Measurements from ENCODE around the gene NFIA. TPM values are rescaled to one million over a fixed set of nuclear protein-coding genes. Genes with fewer than 3 reads are reported as not detected.
A peak's percentile ranks its signal among the peaks of the same experiment; 100 is the strongest.

The NFIA gene
- total and polyA plus RNA-seq, 5 donors from 2014 or later, result 0.86 to 3.9 (median 1.7) TPM

DNA sequence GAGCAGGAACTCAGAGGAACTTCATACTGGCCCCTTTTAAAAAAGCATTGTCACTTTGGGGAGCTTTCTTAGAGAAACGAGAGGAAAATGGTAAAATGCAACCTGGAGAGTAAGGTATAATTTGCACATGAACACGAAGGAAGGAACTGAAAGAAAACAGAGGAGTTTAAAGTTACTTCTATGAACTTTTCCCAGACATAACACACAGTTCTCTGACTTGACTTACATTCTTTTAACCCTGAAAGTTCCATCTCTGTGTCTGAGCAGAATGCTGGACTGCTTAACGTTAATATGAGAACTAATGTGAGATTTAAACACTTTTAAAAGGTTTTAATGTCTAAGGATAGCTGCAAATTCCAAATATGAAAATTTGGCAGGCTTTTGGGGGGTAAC lies 102.3 kb downstream of the NFIA start:
- Histone ChIP-seq H3K9me3 (ENCODE audit: control insufficient read depth in 2 of 2, low read length in 2 of 2) (no peaks in the 10 kb centered on the region), H3K4me1 (ENCODE audit: control insufficient read depth, insufficient read depth, low read length, poor library complexity, severe bottlenecking) (no peaks in the 10 kb centered on the region), H3K36me3 (ENCODE audit: control insufficient read depth, insufficient read depth, low read length) (no peaks in the 10 kb centered on the region), H3K4me3 (ENCODE audit: low read depth, low read length) (no peak overlapping the region), H3K27me3 (ENCODE audit: control insufficient read depth, insufficient read depth, low read length) (no peaks in the 10 kb centered on the region), H3K27ac (ENCODE audit: insufficient read depth, low read length, poor library complexity, severe bottlenecking) (no peak overlapping the region)
- DNase-seq (no peak), ATAC-seq (ENCODE audit: low read depth in 2 of 2) (no peak)
- no peak overlapping the region for H3K27ac Mint-ChIP-seq
- H3K9me3 Mint-ChIP-seq, result no peaks in the 10 kb centered on the region
- no peaks in the 10 kb centered on the region for H3K4me1 Mint-ChIP-seq
- H3K36me3 Mint-ChIP-seq, result no peaks in the 10 kb centered on the region
- H3K27me3 Mint-ChIP-seq, result peaks cover under 1% of the 10 kb centered on the region
- H3K4me3 Mint-ChIP-seq, result no peak overlapping the region

- Histone ChIP-seq H3K4me3 (ENCODE audit: low read depth, low read length) (no peak overlapping the region), H3K36me3 (ENCODE audit: control insufficient read depth, insufficient read depth, low read length) (no peaks in the 10 kb centered on the region), H3K4me1 (ENCODE audit: control insufficient read depth, insufficient read depth, low read length, poor library complexity, severe bottlenecking) (no peaks in the 10 kb centered on the region), H3K27me3 (ENCODE audit: control insufficient read depth, insufficient read depth, low read length) (no peaks in the 10 kb centered on the region), H3K9me3 (ENCODE audit: control insufficient read depth in 2 of 2, low read length in 2 of 2) (no peaks in the 10 kb centered on the region), H3K27ac (ENCODE audit: insufficient read depth, low read length, poor library complexity, severe bottlenecking) (no peak overlapping the region)
- Mint-ChIP-seq H3K9me3 (no peaks in the 10 kb centered on the region), H3K4me1 (no peaks in the 10 kb centered on the region), H3K27me3 (no peaks in the 10 kb centered on the region), H3K36me3 (no peaks in the 10 kb centered on the region), H3K27ac (no peak overlapping the region), H3K4me3 (no peak overlapping the region)
- DNase-seq (no peak), ATAC-seq (ENCODE audit: low read depth in 2 of 2) (no peak)
Measured at GRCh38 chr1:61186753-61187152, 104.4 kb downstream of the NFIA start.

DNA sequence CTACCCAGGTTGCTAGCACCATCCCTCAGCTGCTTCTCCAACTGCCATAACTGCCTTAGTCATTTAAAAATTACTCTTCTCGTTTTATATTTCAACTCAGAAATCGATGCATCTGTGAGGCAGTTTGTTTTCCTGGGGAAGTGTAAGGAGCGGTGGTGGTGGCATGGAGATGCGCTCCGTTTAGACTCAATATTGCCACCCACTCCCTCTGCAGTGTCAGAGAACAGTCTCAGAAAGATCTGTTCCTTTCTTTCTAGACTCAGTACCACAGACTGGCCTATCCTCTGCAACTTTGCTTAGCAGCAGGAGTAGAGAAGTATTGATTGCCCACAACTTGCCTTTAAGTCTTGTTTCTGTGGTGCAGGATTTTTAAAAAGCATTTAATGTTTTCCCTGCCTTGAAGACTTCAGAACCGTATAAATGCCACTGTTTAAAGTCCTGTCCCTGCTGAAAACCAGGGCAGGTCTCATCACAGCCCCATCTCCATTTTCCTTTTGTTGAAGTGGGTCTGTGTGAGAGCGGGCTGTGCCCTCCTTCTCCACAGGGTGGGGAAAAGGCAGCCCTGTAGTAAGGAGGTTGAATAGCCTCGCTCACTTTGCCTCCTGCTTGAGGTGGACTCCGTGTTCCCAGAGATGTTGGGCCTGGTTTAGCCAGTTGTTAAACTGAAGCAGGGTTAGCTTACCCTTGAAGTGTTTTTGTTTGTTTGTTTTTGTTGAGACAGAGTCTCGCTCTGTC lies 105.2 kb downstream of the NFIA start:
- Histone ChIP-seq H3K4me1 (ENCODE audit: control insufficient read depth, insufficient read depth, low read length, poor library complexity, severe bottlenecking) (no peaks in the 10 kb centered on the region), H3K27me3 (ENCODE audit: control insufficient read depth, insufficient read depth, low read length) (no peaks in the 10 kb centered on the region), H3K9me3 (ENCODE audit: control insufficient read depth in 2 of 2, low read length in 2 of 2) (no peaks in the 10 kb centered on the region), H3K4me3 (ENCODE audit: low read depth, low read length) (no peak overlapping the region), H3K27ac (ENCODE audit: insufficient read depth, low read length, poor library complexity, severe bottlenecking) (no peak overlapping the region), H3K36me3 (ENCODE audit: control insufficient read depth, insufficient read depth, low read length) (no peaks in the 10 kb centered on the region)
- Mint-ChIP-seq H3K27me3 (no peaks in the 10 kb centered on the region), H3K4me1 (no peaks in the 10 kb centered on the region), H3K4me3 (no peak overlapping the region), H3K27ac (no peak overlapping the region), H3K9me3 (no peaks in the 10 kb centered on the region), H3K36me3 (no peaks in the 10 kb centered on the region)
- DNase-seq (no peak), ATAC-seq (ENCODE audit: low read depth in 2 of 2) (no peak)

- Histone ChIP-seq H3K27me3 (ENCODE audit: control insufficient read depth, insufficient read depth, low read length) (peaks cover 3% of the 10 kb centered on the region), H3K36me3 (ENCODE audit: control insufficient read depth, insufficient read depth, low read length) (no peaks in the 10 kb centered on the region), H3K27ac (ENCODE audit: insufficient read depth, low read length, poor library complexity, severe bottlenecking) (no peak overlapping the region), H3K4me1 (ENCODE audit: control insufficient read depth, insufficient read depth, low read length, poor library complexity, severe bottlenecking) (no peaks in the 10 kb centered on the region), H3K9me3 (ENCODE audit: control insufficient read depth in 2 of 2, low read length in 2 of 2) (no peaks in the 10 kb centered on the region), H3K4me3 (ENCODE audit: low read depth, low read length) (no peak overlapping the region)
- no peak for ATAC-seq (ENCODE audit: low read depth in 2 of 2)
- DNase-seq, result no peak
- H3K27me3 Mint-ChIP-seq, result no peaks in the 10 kb centered on the region
- H3K9me3 Mint-ChIP-seq, result no peaks in the 10 kb centered on the region
- no peaks in the 10 kb centered on the region for H3K4me1 Mint-ChIP-seq
- H3K4me3 Mint-ChIP-seq, result peak overlapping the region in 1 of 4 donors; percentile 21
- H3K27ac Mint-ChIP-seq, result no peak overlapping the region
- no peaks in the 10 kb centered on the region for H3K36me3 Mint-ChIP-seq
Measured at GRCh38 chr1:61190153-61190552, 107.8 kb downstream of the NFIA start.

- Mint-ChIP-seq H3K36me3 (no peaks in the 10 kb centered on the region), H3K27me3 (no peaks in the 10 kb centered on the region), H3K9me3 (no peaks in the 10 kb centered on the region), H3K4me3 (no peak overlapping the region), H3K27ac (no peak overlapping the region), H3K4me1 (no peaks in the 10 kb centered on the region)
- H3K36me3 ChIP-seq (ENCODE audit: control insufficient read depth, insufficient read depth, low read length), result no peaks in the 10 kb centered on the region
- ATAC-seq (ENCODE audit: low read depth in 2 of 2), result no peak
- no peak for DNase-seq
- no peaks in the 10 kb centered on the region for H3K4me1 ChIP-seq (ENCODE audit: control insufficient read depth, insufficient read depth, low read length, poor library complexity, severe bottlenecking)
- no peak overlapping the region for H3K4me3 ChIP-seq (ENCODE audit: low read depth, low read length)
- H3K27ac ChIP-seq (ENCODE audit: insufficient read depth, low read length, poor library complexity, severe bottlenecking), result no peak overlapping the region
- no peaks in the 10 kb centered on the region for H3K9me3 ChIP-seq (ENCODE audit: control insufficient read depth in 2 of 2, low read length in 2 of 2)
- H3K27me3 ChIP-seq (ENCODE audit: control insufficient read depth, insufficient read depth, low read length), result peaks cover 3% of the 10 kb centered on the region
Measured at GRCh38 chr1:61190618-61191432, 108.5 kb downstream of the NFIA start.

- Mint-ChIP-seq H3K4me1 (no peaks in the 10 kb centered on the region), H3K4me3 (no peak overlapping the region), H3K9me3 (no peaks in the 10 kb centered on the region), H3K27me3 (no peaks in the 10 kb centered on the region), H3K36me3 (no peaks in the 10 kb centered on the region), H3K27ac (no peak overlapping the region)
- no peak overlapping the region for H3K4me3 ChIP-seq (ENCODE audit: low read depth, low read length)
- H3K27me3 ChIP-seq (ENCODE audit: control insufficient read depth, insufficient read depth, low read length), result peaks cover 3% of the 10 kb centered on the region
- no peaks in the 10 kb centered on the region for H3K36me3 ChIP-seq (ENCODE audit: control insufficient read depth, insufficient read depth, low read length)
- DNase-seq, result no peak
- no peaks in the 10 kb centered on the region for H3K9me3 ChIP-seq (ENCODE audit: control insufficient read depth in 2 of 2, low read length in 2 of 2)
- H3K27ac ChIP-seq (ENCODE audit: insufficient read depth, low read length, poor library complexity, severe bottlenecking), result no peak overlapping the region
- no peaks in the 10 kb centered on the region for H3K4me1 ChIP-seq (ENCODE audit: control insufficient read depth, insufficient read depth, low read length, poor library complexity, severe bottlenecking)
- ATAC-seq (ENCODE audit: low read depth in 2 of 2), result no peak
Measured at GRCh38 chr1:61191433-61191720, 109.0 kb downstream of the NFIA start.

DNA sequence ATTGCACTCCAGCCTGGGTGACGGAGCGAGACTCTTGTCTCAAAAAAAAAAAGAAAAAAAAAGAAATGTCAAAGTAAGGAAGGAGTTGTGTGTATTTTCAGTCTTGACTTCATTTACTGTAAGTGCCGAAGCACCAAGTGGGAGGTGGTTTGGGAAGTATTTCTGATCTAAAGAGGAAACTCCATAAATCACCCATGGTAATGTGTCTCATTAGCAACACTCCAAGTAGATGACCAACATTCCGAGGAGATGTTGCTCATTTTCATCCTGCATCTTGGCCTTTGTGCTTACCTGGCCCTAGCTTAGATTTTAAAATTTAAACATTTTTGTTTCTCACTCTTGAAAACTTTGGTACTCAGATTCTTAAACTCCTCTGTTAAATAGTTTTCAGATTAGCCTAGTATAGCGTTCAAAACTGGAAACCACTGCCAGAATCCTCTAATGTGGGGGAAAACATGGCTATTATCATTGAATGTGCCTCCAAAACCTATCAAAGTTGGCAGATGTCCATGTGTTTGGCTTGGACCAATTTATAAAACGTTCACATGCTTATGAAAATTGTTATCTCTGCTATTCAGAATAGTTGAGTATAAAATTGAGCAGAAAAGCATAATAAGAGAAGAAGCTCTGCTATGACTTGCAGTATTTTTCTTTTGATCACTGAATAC lies 110.4 kb downstream of the NFIA start:
- no peak for ATAC-seq (ENCODE audit: low read depth in 2 of 2)
- no peaks in the 10 kb centered on the region for H3K9me3 ChIP-seq (ENCODE audit: control insufficient read depth in 2 of 2, low read length in 2 of 2)
- H3K27me3 Mint-ChIP-seq, result no peaks in the 10 kb centered on the region

More for the DNA sequence above, 110.4 kb downstream of the NFIA start:
- H3K4me1 ChIP-seq (ENCODE audit: control insufficient read depth, insufficient read depth, low read length, poor library complexity, severe bottlenecking), result no peaks in the 10 kb centered on the region
- Mint-ChIP-seq H3K4me1 (no peaks in the 10 kb centered on the region), H3K4me3 (no peak overlapping the region), H3K9me3 (peaks cover 0 to 1% (median 0%) of the 10 kb centered on the region in 7 donors), H3K27ac (no peak overlapping the region), H3K36me3 (no peaks in the 10 kb centered on the region)
- no peak for DNase-seq
- no peak overlapping the region for H3K27ac ChIP-seq (ENCODE audit: insufficient read depth, low read length, poor library complexity, severe bottlenecking)
- peaks cover 3% of the 10 kb centered on the region for H3K27me3 ChIP-seq (ENCODE audit: control insufficient read depth, insufficient read depth, low read length)
- no peaks in the 10 kb centered on the region for H3K36me3 ChIP-seq (ENCODE audit: control insufficient read depth, insufficient read depth, low read length)
- no peak overlapping the region for H3K4me3 ChIP-seq (ENCODE audit: low read depth, low read length)
